ENCODE measurements around the gene TNFAIP3. TPM values are rescaled to one million over a fixed set of nuclear protein-coding genes. Genes with fewer than 3 reads are reported as not detected.

The TNFAIP3 gene
- total RNA-seq, 2 donors from 2014 or later = 9.6 to 12.5 TPM

GRCh38 chr6:137923866-137924653, 57.0 kb downstream of the TNFAIP3 start:
- no peak for DNase-seq
- H3K27ac ChIP-seq = no peak overlapping the region
- H3K27me3 ChIP-seq = no peaks in the 10 kb centered on the region
- intact Hi-C loops (cut with DNase I) = no loop called here
- ATAC-seq = no peak
- no peaks in the 10 kb centered on the region for H3K4me1 ChIP-seq
- H3K36me3 ChIP-seq (replicated peaks in 1 of 2; ENCODE audit: insufficient read depth in 1 of 2, low read depth in 2 of 2) = no peaks in the 10 kb centered on the region
- TF ChIP-seq CTCF (IDR thresholded peaks at IDR 0.05) (no peak), POLR2A (IDR thresholded peaks at IDR 0.05) (no peak)
- no peak overlapping the region for H3K4me3 ChIP-seq
- 68 to 72% methylated on average over 4 of the region's 4 CpGs for WGBS, 2 donors
- no peaks in the 10 kb centered on the region for H3K9me3 ChIP-seq

GRCh38 chr6:137925141-137925698, 58.2 kb downstream of the TNFAIP3 start:
- H3K27me3 ChIP-seq = no peaks in the 10 kb centered on the region
- 82 to 83% methylated on average over 12 of the region's 12 CpGs for WGBS, 2 donors
- no peak for ATAC-seq
- no peak for DNase-seq
- H3K36me3 ChIP-seq (replicated peaks in 1 of 2; ENCODE audit: insufficient read depth in 1 of 2, low read depth in 2 of 2) = no peaks in the 10 kb centered on the region
- intact Hi-C loops (cut with DNase I) = no loop called here
- no peaks in the 10 kb centered on the region for H3K9me3 ChIP-seq
- no peaks in the 10 kb centered on the region for H3K4me1 ChIP-seq
- H3K27ac ChIP-seq = no peak overlapping the region
- TF ChIP-seq CTCF (IDR thresholded peaks at IDR 0.05) = no peak
- no peak for TF ChIP-seq POLR2A (IDR thresholded peaks at IDR 0.05)
- no peak overlapping the region for H3K4me3 ChIP-seq

- Histone ChIP-seq H3K27ac (no peak overlapping the region), H3K27me3 (no peaks in the 10 kb centered on the region), H3K4me3 (no peak overlapping the region), H3K4me1 (no peaks in the 10 kb centered on the region), H3K36me3 (replicated peaks in 1 of 2; ENCODE audit: insufficient read depth in 1 of 2, low read depth in 2 of 2) (no peaks in the 10 kb centered on the region), H3K9me3 (no peaks in the 10 kb centered on the region)
- intact Hi-C loops (cut with DNase I) = no loop called here
- TF ChIP-seq CTCF (IDR thresholded peaks at IDR 0.05) (no peak), POLR2A (IDR thresholded peaks at IDR 0.05) (no peak)
- 28 to 41% methylated on average over 1 of the region's 1 CpG for WGBS, 2 donors
- ATAC-seq (peak; percentile 33), DNase-seq (peak in 2 of 4 donors; percentile 31 to 34)
Measured at GRCh38 chr6:137926207-137926731, 59.2 kb downstream of the TNFAIP3 start.

GRCh38 chr6:137926985-137927384, 59.9 kb downstream of the TNFAIP3 start:
- intact Hi-C loops (cut with DNase I) = no loop called here
- H3K36me3 ChIP-seq (replicated peaks in 1 of 2; ENCODE audit: insufficient read depth in 1 of 2, low read depth in 2 of 2) = no peaks in the 10 kb centered on the region
- no peaks in the 10 kb centered on the region for H3K9me3 ChIP-seq
- 82 to 97% methylated on average over 3 of the region's 3 CpGs for WGBS, 2 donors
- H3K27ac ChIP-seq = no peak overlapping the region
- H3K27me3 ChIP-seq = no peaks in the 10 kb centered on the region
- no peak for TF ChIP-seq POLR2A (IDR thresholded peaks at IDR 0.05)
- ATAC-seq = no peak
- no peak for DNase-seq
- H3K4me3 ChIP-seq = no peak overlapping the region
- H3K4me1 ChIP-seq = no peaks in the 10 kb centered on the region

GRCh38 chr6:137927777-137928218, 60.7 kb downstream of the TNFAIP3 start:
- peak overlapping the region in 1 of 4 donors; percentile 17 for H3K27ac ChIP-seq
- no peaks in the 10 kb centered on the region for H3K36me3 ChIP-seq (replicated peaks in 1 of 2; ENCODE audit: insufficient read depth in 1 of 2, low read depth in 2 of 2)
- intact Hi-C loops (cut with DNase I) = no loop called here
- peak in 1 of 4 donors; percentile 7 for DNase-seq
- no peaks in the 10 kb centered on the region for H3K9me3 ChIP-seq
- no peak for TF ChIP-seq POLR2A (IDR thresholded peaks at IDR 0.05)
- TF ChIP-seq CTCF (IDR thresholded peaks at IDR 0.05) = no peak
- ATAC-seq = no peak
- no peaks in the 10 kb centered on the region for H3K4me1 ChIP-seq
- no peaks in the 10 kb centered on the region for H3K27me3 ChIP-seq
- no peak overlapping the region for H3K4me3 ChIP-seq
- WGBS, 2 donors = 26 to 29% methylated on average over 8 of the region's 8 CpGs
